ENCODE data around the gene YIF1B. TPM values are rescaled to one million over a fixed set of nuclear protein-coding genes. Genes with fewer than 3 reads are reported as not detected.
A peak's percentile ranks its signal among the peaks of the same experiment; 100 is the strongest.
"Not testable (repeated sequence)": the region's sequence is repeated elsewhere in the genome, so short reads cannot be mapped to it uniquely, and the experiment has no call there.

Gene YIF1B
- total RNA-seq (80.9 and 85.8 TPM in 2 replicates), polyA plus RNA-seq (249 and 345 TPM in 2 replicates), polyA minus RNA-seq (64.2 and 72.1 TPM in 2 replicates), Bru-seq, nascent RNA (percentile 46 among the genes with signal in this experiment), BruChase-seq, experiment 1, labeled RNA remaining after a 6-hour chase (percentile 63 among the genes with signal in this experiment), BruChase-seq, experiment 2, labeled RNA remaining after a 2-hour chase (percentile 47 among the genes with signal in this experiment)
- 122 and 145 TPM in 2 replicates for polyA plus RNA-seq (2011; cell fraction: cytosol; rRNA removed)
- polyA plus RNA-seq (2011; cell fraction: nucleus; rRNA removed): 62.4 and 64.9 TPM in 2 replicates
- polyA plus RNA-seq (2012): 68.0 and 84.8 TPM in 2 replicates
- 40.5 TPM for polyA minus RNA-seq (2011; cell fraction: cytosol; rRNA and poly(A)+ RNA removed)
- 9.9 and 12.1 TPM in 2 replicates for polyA minus RNA-seq (2011; cell fraction: nucleus; rRNA and poly(A)+ RNA removed)
- long read RNA-seq, transcript YIF1B-203 (8 exons, 1,225 nt): minor isoform, 66 of 407 reads
- long read RNA-seq, transcript YIF1B-201 (8 exons, 964 nt): minor isoform, 41 of 407 reads
- long read RNA-seq, transcript YIF1B-214 (8 exons, 940 nt): minor isoform, 21 of 407 reads
- long read RNA-seq, transcript YIF1B-216 (8 exons, 1,181 nt): major isoform, 201 of 407 reads
- long read RNA-seq, partial matches to known transcripts: 9 of 407 reads
- long read RNA-seq, other reads (novel, unspliced or antisense): 53 of 407 reads

DNA sequence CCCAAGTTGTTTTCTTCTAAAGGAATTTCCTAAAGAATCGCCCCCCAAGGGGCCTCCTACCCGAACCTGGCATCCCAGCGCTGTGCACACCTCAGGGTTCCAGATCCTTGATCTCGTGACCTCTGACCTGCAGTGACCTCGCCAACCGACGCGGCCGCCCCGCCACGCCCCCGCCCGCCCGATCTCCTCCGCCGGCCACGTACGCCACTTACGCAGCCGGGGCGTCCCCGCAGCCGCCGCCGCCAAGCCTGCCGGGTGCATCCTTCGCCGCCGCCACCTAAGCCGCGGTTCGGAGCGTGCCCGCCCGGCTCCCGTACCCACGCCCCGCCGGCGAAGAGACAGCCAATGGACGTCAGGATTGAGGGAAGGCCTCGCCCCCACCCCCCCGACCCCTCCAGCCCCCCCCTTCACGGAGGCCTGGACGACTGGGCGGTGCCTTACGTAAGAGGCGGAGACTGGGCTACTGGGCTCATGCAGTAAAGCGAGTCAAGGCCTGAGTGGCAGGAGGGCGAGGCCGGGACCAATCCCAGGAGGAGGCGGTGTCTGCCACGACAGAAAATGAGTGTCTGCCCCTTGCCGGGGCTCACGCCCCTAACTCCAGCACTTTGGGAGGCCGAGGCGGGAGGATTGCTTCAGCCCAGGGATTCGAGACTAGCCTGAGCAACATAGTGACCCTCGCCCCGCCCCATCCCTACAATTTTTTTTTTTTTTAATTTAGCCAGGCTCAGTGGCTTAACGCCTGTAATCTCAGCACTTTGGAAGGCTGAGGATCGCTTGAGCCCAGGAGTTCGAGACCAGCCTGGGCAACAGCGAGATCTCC, at the start of gene YIF1B:
Gene YIF1B, minus strand, starts transcription at position 291 of the 820 bp plus-strand sequence. Its CDS starts 30 bp downstream, at position 261.
- FAIRE-seq: peak; percentile 99
- ChIA-PET CTCF (interaction anchor here (0.7 kb wide), 1 partner anchor 65 kb away, joined by 3 read pairs; no protein-coding TSS in a partner anchor), POLR2A (no interaction called here)
- Histone ChIP-seq H3K27ac (ENCODE audit: insufficient read depth, low read depth, low read length) (peak within 1 kb of the TSS; percentile 59), H3K4me2 (ENCODE audit: insufficient read depth, low read length) (peak within 1 kb of the TSS; percentile 97), H3K27me3 (ENCODE audit: control insufficient read depth in 2 of 2, insufficient read depth in 2 of 2, low read length in 2 of 2) (no peaks in the 10 kb centered on the region), H3K4me1 (ENCODE audit: control insufficient read depth, extremely low read depth, insufficient read depth, low read length) (peaks cover 39% of the 10 kb centered on the region), H3K79me2 (ENCODE audit: control insufficient read depth, insufficient read depth, low read length) (peaks cover 12% of the 10 kb centered on the region), H3K4me3 (replicated peaks in 1 of 3; ENCODE audit: insufficient read depth in 1 of 3, low read depth in 1 of 3, low read length in 3 of 3) (peak within 1 kb of the TSS; percentile 65 to 96 (median 95)), H4K20me1 (replicated peaks; ENCODE audit: control insufficient read depth, extremely low read depth, insufficient read depth, low read length) (no peaks in the 10 kb centered on the region), H3K9me1 (replicated peaks; ENCODE audit: control insufficient read depth, extremely low read depth, insufficient read depth, low read length) (no peaks in the 10 kb centered on the region), H3K36me3 (ENCODE audit: control insufficient read depth in 2 of 2, extremely low read depth in 1 of 2, insufficient read depth in 2 of 2, low read length in 2 of 2) (no peaks in the 10 kb centered on the region), H2AFZ (ENCODE audit: low read depth, low read length) (peak within 1 kb of the TSS; percentile 96), H3K9ac (replicated peaks; ENCODE audit: extremely low read depth, insufficient read depth, low read length) (peak within 1 kb of the TSS; percentile 69), H3K9me3 (replicated peaks; ENCODE audit: control insufficient read depth, insufficient read depth, low read length) (no peaks in the 10 kb centered on the region)
- DNase-seq (ENCODE audit: low read depth, low spot score): peak; percentile 95
- dilution Hi-C loops (cut with MboI; ENCODE audit: extremely low pct_ligation_motif_present, low sequenced_read_pairs) (no loop called here), intact Hi-C loops (cut with micrococcal nuclease) (loop anchor here (1.0 to 5.0 kb wide), 6 partner anchors 11 to 419 kb away; partner anchors contain the start of genes CATSPERG, PPP1R14A and SPINT2)
- no TSS peak for BruUV-seq (replicated peaks)
- no peak for TF ChIP-seq JUN (IDR thresholded peaks at IDR 0.05; ENCODE audit: borderline replicate concordance, insufficient read depth, insufficient read length, low read depth)
- peak; percentile 22 for TF ChIP-seq POLR2AphosphoS5 (IDR thresholded peaks at IDR 0.05; ENCODE audit: insufficient read depth, low read depth, low read length)
- TF ChIP-seq FOS (IDR thresholded peaks at IDR 0.05; ENCODE audit: borderline replicate concordance, insufficient read depth, low read length): no peak
- no peak for TF ChIP-seq MYC (IDR thresholded peaks at IDR 0.05; ENCODE audit: low read depth, low read length)
- TF ChIP-seq CTCF (IDR thresholded peaks at IDR 0.05; ENCODE audit: extremely low read depth in 1 of 2, insufficient read depth in 1 of 2, low read depth in 1 of 2, low read length in 2 of 2): no peak

- H4K20me1 ChIP-seq (replicated peaks; ENCODE audit: control insufficient read depth, extremely low read depth, insufficient read depth, low read length); DNase-seq (ENCODE audit: low read depth, low spot score); H3K9me1 ChIP-seq (replicated peaks; ENCODE audit: control insufficient read depth, extremely low read depth, insufficient read depth, low read length); H3K9ac ChIP-seq (replicated peaks; ENCODE audit: extremely low read depth, insufficient read depth, low read length); H3K36me3 ChIP-seq (ENCODE audit: control insufficient read depth in 2 of 2, extremely low read depth in 1 of 2, insufficient read depth in 2 of 2, low read length in 2 of 2); H3K9me3 ChIP-seq (replicated peaks; ENCODE audit: control insufficient read depth, insufficient read depth, low read length); BruUV-seq (replicated peaks); H3K27ac ChIP-seq (ENCODE audit: insufficient read depth, low read depth, low read length); dilution Hi-C loops (cut with MboI; ENCODE audit: extremely low pct_ligation_motif_present, low sequenced_read_pairs); H3K4me3 ChIP-seq (replicated peaks in 1 of 3; ENCODE audit: insufficient read depth in 1 of 3, low read depth in 1 of 3, low read length in 3 of 3); H3K79me2 ChIP-seq (ENCODE audit: control insufficient read depth, insufficient read depth, low read length); H3K4me1 ChIP-seq (ENCODE audit: control insufficient read depth, extremely low read depth, insufficient read depth, low read length): not testable (repeated sequence)
- Histone ChIP-seq H2AFZ (ENCODE audit: low read depth, low read length) (peak overlapping the region; percentile 38), H3K4me2 (ENCODE audit: insufficient read depth, low read length) (peak overlapping the region; percentile 72), H3K27me3 (ENCODE audit: control insufficient read depth in 2 of 2, insufficient read depth in 2 of 2, low read length in 2 of 2) (peaks cover 9 to 14% of the 10 kb centered on the region in 2 experiments)
- FAIRE-seq: peak; percentile 59
- intact Hi-C loops (cut with micrococcal nuclease): loop anchor here (1.0 to 2.0 kb wide), 3 partner anchors 11 to 27 kb away; partner anchors contain the start of genes GGN, PSMD8 and SPRED3
- ChIA-PET CTCF (interaction anchor here (0.6 to 1.9 kb wide), 2 partner anchors 11 to 40 kb away, joined by 3 to 9 read pairs; partner anchors contain the start of genes FAM98C and PSMD8), POLR2A (interaction anchor here (1.7 kb wide), 1 partner anchor 11 kb away, joined by 7 read pairs; the partner anchor contains the start of gene PSMD8)
Observed at GRCh38 chr19:38362946-38363688, 47.4 kb upstream of the YIF1B start.
